GM12874 (cell line): ENCODE data around the gene BAZ1A.

Experiments used
- CTCF ChIP-seq: IDR thresholded peaks from 2 replicates; pipeline ENCODE4 v1.5.1; 2011; ENCODE audit warnings: low read depth, mild to moderate bottlenecking, control low read depth, low read length, moderate library complexity; ENCODE audit not compliant: insufficient read depth

The BAZ1A gene

GRCh38 chr14:34875031-34875922 is at the start of gene BAZ1A:
Gene BAZ1A (minus strand): TSS chr14:34875360. CDS start chr14:34874604, 756 bp downstream.
- no peak for TF ChIP-seq CTCF

- TF ChIP-seq CTCF = no peak
Measured at GRCh38 chr14:34920339-34920738, 45.2 kb upstream of the BAZ1A start.

- no peak for TF ChIP-seq CTCF
Measured at GRCh38 chr14:34913619-34914018, 38.5 kb upstream of the BAZ1A start.

- TF ChIP-seq CTCF = no peak
Measured at GRCh38 chr14:34912966-34913365, 37.8 kb upstream of the BAZ1A start.

GRCh38 chr14:34912182-34912581 is 37.0 kb upstream of the BAZ1A start:
- no peak for TF ChIP-seq CTCF

- no peak for TF ChIP-seq CTCF
Measured at GRCh38 chr14:34911209-34912150, 36.3 kb upstream of the BAZ1A start.

GRCh38 chr14:34906287-34906686 is 31.1 kb upstream of the BAZ1A start:
- TF ChIP-seq CTCF = no peak
